K562 (cell line): Measurements from ENCODE around the gene STK16. TPM values are rescaled to one million over a fixed set of nuclear protein-coding genes. Genes with fewer than 3 reads are reported as not detected.

Experiments used
- BACH1 ChIP-seq: fragments of 200-800 bp; sonication (Bioruptor generic); IDR thresholded peaks from 2 replicates; pipeline ENCODE4 v1.6.1; 2016; ENCODE audit warnings: missing genetic modification characterization, missing compliant biosample characterization
- E2F1 ChIP-seq: sonication (generic); formaldehyde crosslinking; IDR thresholded peaks from 2 replicates; pipeline ENCODE4 v1.8.1; 2023; ENCODE audit warnings: mild to moderate bottlenecking, missing genetic modification reagents, moderate library complexity
- E2F8 ChIP-seq: fragments of 450-650 bp; IDR thresholded peaks from 2 replicates; pipeline ENCODE4 v1.7.1; 2018; ENCODE audit warnings: mild to moderate bottlenecking, low read depth; ENCODE audit not compliant: partially characterized antibody
- FOXO4 ChIP-seq: fragments of 450-650 bp; formaldehyde crosslinking; IDR thresholded peaks from 2 replicates; pipeline ENCODE4 v1.4.0; 2020; ENCODE audit warnings: mild to moderate bottlenecking, moderate library complexity
- FOXP1 ChIP-seq: sonication (generic); formaldehyde crosslinking; IDR thresholded peaks from 2 replicates; pipeline ENCODE4 v1.8.0; 2022; ENCODE audit warnings: mild to moderate bottlenecking, missing genetic modification reagents
- KLF1 ChIP-seq: fragments of 450-650 bp; IDR thresholded peaks from 2 replicates; pipeline ENCODE4 v1.6.1; 2016; ENCODE audit warnings: missing genetic modification characterization, missing compliant biosample characterization
- KLF6 ChIP-seq: fragments of 250-450 bp; sonication (Bioruptor Pico); IDR thresholded peaks from 2 replicates; pipeline ENCODE4 v1.4.0; 2020; ENCODE audit warnings: mild to moderate bottlenecking, moderate library complexity, borderline replicate concordance
- MECOM ChIP-seq: fragments of 250-450 bp; sonication (Bioruptor Pico); IDR thresholded peaks from 2 replicates; pipeline ENCODE4 v1.8.0; 2022; ENCODE audit warnings: inconsistent platforms
- MYC ChIP-seq, 2 experiments: fragments of 250-450 bp in 1 of 2; sonication (Bioruptor Pico) in 1 of 2; IDR thresholded peaks; 2 replicates each; pipeline versions ENCODE4 v1.5.1 to v1.6.1; 2012 to 2021; ENCODE audit warnings: low read depth in 2 of 2, borderline replicate concordance in 1 of 2, improper control_type of control experiment in 1 of 2, low read length in 1 of 2, mild to moderate bottlenecking in 1 of 2, moderate library complexity in 1 of 2
- POLR2G ChIP-seq: fragments of 200-400 bp; formaldehyde crosslinking; IDR thresholded peaks from 2 replicates; pipeline ENCODE4 v1.6.1; 2017; ENCODE audit warnings: low read depth, mild to moderate bottlenecking, antibody characterized with exemption, low read length, moderate library complexity
- POLR2H ChIP-seq: IDR thresholded peaks from 2 replicates; pipeline ENCODE4 v1.6.1; 2016; ENCODE audit warnings: missing genetic modification characterization, low read depth, mild to moderate bottlenecking, control low read depth, missing compliant biosample characterization, moderate library complexity
- SAP30 ChIP-seq: fragments of 200-600 bp; sonication (generic); IDR thresholded peaks from 2 replicates; pipeline ENCODE4 v1.6.1; 2012; ENCODE audit warnings: borderline replicate concordance, low read depth, mild to moderate bottlenecking, moderate library complexity, low read length, control low read depth, inconsistent platforms; ENCODE audit not compliant: insufficient read depth, poor library complexity, severe bottlenecking
- TOE1 ChIP-seq, 2 experiments: fragments of 450-650 bp in 1 of 2; sonication (generic) in 1 of 2; formaldehyde crosslinking in 1 of 2; IDR thresholded peaks; 2 replicates each; pipeline versions ENCODE4 v1.7.1 to v1.8.0; 2016 to 2022; ENCODE audit warnings: borderline replicate concordance in 2 of 2, mild to moderate bottlenecking in 2 of 2, antibody characterized with exemption in 1 of 2, inconsistent platforms in 1 of 2, low read depth in 1 of 2, missing genetic modification reagents in 1 of 2, moderate library complexity in 1 of 2
- polyA plus RNA-seq, 8 experiments: library from polyadenylated mRNA; depleted of rRNA in 4 of 8; stranded (reverse) in 5 of 8; unstranded in 3 of 8; fragments of >200 nt; fragmentation: Nextera tagmentation in 2 of 8; fragmentation: Illumina TruSeq in 1 of 8; extraction: Ambion mirVana in 2 of 8; extraction: Trizol in 1 of 8; gene quantifications; 2 replicates each; pipeline versions ENCODE4 v1.2.1 to v1.2.3, GENCODE V29; 2011 to 2014; ENCODE audit warnings: inconsistent platforms in 1 of 8, missing spikeins in 1 of 8
- total RNA-seq, 7 experiments: library from RNA; depleted of rRNA in 6 of 7; stranded (reverse); fragments of >200 nt in 6 of 7; fragmentation: Illumina TruSeq in 2 of 7; extraction: Trizol in 2 of 7; gene quantifications; 2 replicates each; pipeline versions ENCODE4 v1.2.1 to v1.2.3, GENCODE V29; 2011 to 2021; ENCODE audit warnings: low replicate concordance in 1 of 7
- TF ChIP-seq, protein P1 (sequence below): IDR thresholded peaks from 2 replicates; pipeline ENCODE4 v1.6.1; 2012; ENCODE audit warnings: low read depth, low read length, improper control_type of control experiment, borderline replicate concordance
- TF ChIP-seq, protein P2 (sequence below): fragments of 250-450 bp; sonication (Bioruptor Pico); IDR thresholded peaks from 2 replicates; pipeline ENCODE4 v1.4.0; 2020

The STK16 gene
- total and polyA plus RNA-seq, 9 of the 15 experiments (the other 6 are each of a cell fraction or from before 2014, with no cell fraction given): 5.4 to 36.2 (median 17.8) TPM

GRCh38 chr2:219245148-219245898 is at the start of gene STK16, which contains the start of gene GLB1L (continued):
- TF ChIP-seq, protein P1, sequence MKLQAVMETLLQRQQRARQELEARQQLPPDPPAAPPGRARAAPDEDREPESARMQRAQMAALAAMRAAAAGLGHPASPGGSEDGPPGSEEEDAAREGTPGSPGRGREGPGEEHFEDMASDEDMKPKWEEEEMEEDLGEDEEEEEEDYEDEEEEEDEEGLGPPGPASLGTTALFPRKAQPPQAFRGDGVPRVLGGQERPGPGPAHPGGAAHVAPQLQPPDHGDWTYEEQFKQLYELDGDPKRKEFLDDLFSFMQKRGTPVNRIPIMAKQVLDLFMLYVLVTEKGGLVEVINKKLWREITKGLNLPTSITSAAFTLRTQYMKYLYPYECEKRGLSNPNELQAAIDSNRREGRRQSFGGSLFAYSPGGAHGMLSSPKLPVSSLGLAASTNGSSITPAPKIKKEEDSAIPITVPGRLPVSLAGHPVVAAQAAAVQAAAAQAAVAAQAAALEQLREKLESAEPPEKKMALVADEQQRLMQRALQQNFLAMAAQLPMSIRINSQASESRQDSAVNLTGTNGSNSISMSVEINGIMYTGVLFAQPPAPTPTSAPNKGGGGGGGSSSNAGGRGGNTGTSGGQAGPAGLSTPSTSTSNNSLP: no peak
- TF ChIP-seq FOXP1 (CRISPR knock-in tag) (peak; percentile 55; the same call in 1 of the 2 replicates), KLF1 (tag) (peak; percentile 89), TOE1 (IDR thresholded peaks at IDR 0.05; ENCODE audit: borderline replicate concordance) (no peak), TOE1 (CRISPR knock-in tag; IDR thresholded peaks at IDR 0.05; ENCODE audit: borderline replicate concordance, low read depth) (no peak), POLR2H (tag) (peak; percentile 69), SAP30 (peak; percentile 61), E2F1 (CRISPR knock-in tag) (no peak), MECOM (CRISPR knock-in tag) (no peak), POLR2G (peak; percentile 98), E2F8 (peak; percentile 27), MYC (IDR thresholded peaks at IDR 0.05; ENCODE audit: low read depth, low read length) (peak; percentile 71; the same call in 1 of the 2 replicates), MYC (CRISPR knock-in tag; IDR thresholded peaks at IDR 0.05; ENCODE audit: borderline replicate concordance, low read depth) (no peak), KLF6 (CRISPR knock-in tag) (no peak), BACH1 (tag) (0 out of 2 replicates have a peak, but pooled peaks have one; percentile 61), FOXO4 (CRISPR knock-in tag) (no peak)
- TF ChIP-seq, protein P2, sequence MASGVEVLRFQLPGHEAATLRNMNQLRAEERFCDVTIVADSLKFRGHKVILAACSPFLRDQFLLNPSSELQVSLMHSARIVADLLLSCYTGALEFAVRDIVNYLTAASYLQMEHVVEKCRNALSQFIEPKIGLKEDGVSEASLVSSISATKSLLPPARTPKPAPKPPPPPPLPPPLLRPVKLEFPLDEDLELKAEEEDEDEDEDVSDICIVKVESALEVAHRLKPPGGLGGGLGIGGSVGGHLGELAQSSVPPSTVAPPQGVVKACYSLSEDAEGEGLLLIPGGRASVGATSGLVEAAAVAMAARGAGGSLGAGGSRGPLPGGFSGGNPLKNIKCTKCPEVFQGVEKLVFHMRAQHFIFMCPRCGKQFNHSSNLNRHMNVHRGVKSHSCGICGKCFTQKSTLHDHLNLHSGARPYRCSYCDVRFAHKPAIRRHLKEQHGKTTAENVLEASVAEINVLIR (CRISPR knock-in tag): peak; percentile 86
